Stimulated activated CD8-positive, alpha-beta memory T cell treated with anti-CD3 and anti-CD28 coated beads, Interleukin-4, amount 100 ng/mL, for 48 hours (primary cell): Measurements from ENCODE around the gene SCN9A.
"Not testable (repeated sequence)": the region's sequence is repeated elsewhere in the genome, so short reads cannot be mapped to it uniquely, and the experiment has no call there.

Experiments used
- DNase-seq: peaks from one replicate; pipeline ENCODE4 v3.0.0-alpha.2; 2020

The SCN9A gene

GRCh38 chr2:166375736-166376487, at the start of gene SCN9A:
Gene SCN9A, minus strand, starts transcription at chr2:166375944. Its CDS starts 64,188 bp downstream, at chr2:166311756.
- DNase-seq, result peak; percentile 39

GRCh38 chr2:166424841-166425240, 49.1 kb upstream of the SCN9A start:
- no peak for DNase-seq

GRCh38 chr2:166419616-166419934, 43.8 kb upstream of the SCN9A start:
- DNase-seq, result no peak

- no peak for DNase-seq
Measured at GRCh38 chr2:166418853-166419615, 43.3 kb upstream of the SCN9A start.

GRCh38 chr2:166417669-166418068, 41.9 kb upstream of the SCN9A start:
- DNase-seq, result no peak

GRCh38 chr2:166413255-166413654, 37.5 kb upstream of the SCN9A start:
- no peak for DNase-seq

GRCh38 chr2:166411473-166412230, 35.9 kb upstream of the SCN9A start:
- no peak for DNase-seq

- DNase-seq, result no peak
Measured at GRCh38 chr2:166410828-166411472, 35.2 kb upstream of the SCN9A start.

GRCh38 chr2:166407746-166408145, 32.0 kb upstream of the SCN9A start:
- DNase-seq, result not testable (repeated sequence)

GRCh38 chr2:166406374-166406773, 30.6 kb upstream of the SCN9A start:
- DNase-seq, result no peak

- DNase-seq, result no peak
Measured at GRCh38 chr2:166405569-166405926, 29.8 kb upstream of the SCN9A start.

GRCh38 chr2:166404831-166405568, 29.3 kb upstream of the SCN9A start:
- no peak for DNase-seq

GRCh38 chr2:166394245-166394644, 18.5 kb upstream of the SCN9A start:
- no peak for DNase-seq

- no peak for DNase-seq
Measured at GRCh38 chr2:166393008-166393407, 17.3 kb upstream of the SCN9A start.

GRCh38 chr2:166388481-166389070, 12.8 kb upstream of the SCN9A start:
- no peak for DNase-seq

GRCh38 chr2:166385313-166385712, 9.6 kb upstream of the SCN9A start:
- no peak for DNase-seq

GRCh38 chr2:166384774-166385173, 9.0 kb upstream of the SCN9A start:
- DNase-seq, result no peak

GRCh38 chr2:166382448-166382847, 6.7 kb upstream of the SCN9A start:
- no peak for DNase-seq

GRCh38 chr2:166380615-166381014, 4.9 kb upstream of the SCN9A start:
- no peak for DNase-seq

GRCh38 chr2:166376873-166377272, 1.1 kb upstream of the SCN9A start:
- no peak for DNase-seq

GRCh38 chr2:166376488-166376828, 714 bp upstream of the SCN9A start:
- DNase-seq, result no peak

GRCh38 chr2:166375195-166375735, 479 bp downstream of the SCN9A start:
- DNase-seq, result no peak
